HuH-7 (cell line): ENCODE data around the gene NAV2.

Source experiments
- DNase-seq: peaks from one replicate; pipeline ENCODE4 v3.0.0; 2011; ENCODE audit warnings: low spot score

Gene NAV2

GRCh38 chr11:20020716-20021115 is 308.1 kb downstream of the NAV2 start:
- no peak for DNase-seq

GRCh38 chr11:20021212-20021611 is 308.6 kb downstream of the NAV2 start:
- DNase-seq = no peak

- no peak for DNase-seq
Measured at GRCh38 chr11:20021771-20022362, 309.2 kb downstream of the NAV2 start.

- DNase-seq = peak; percentile 41
Measured at GRCh38 chr11:20022363-20023081, 309.9 kb downstream of the NAV2 start.

GRCh38 chr11:20023082-20023426 is 310.4 kb downstream of the NAV2 start:
- DNase-seq = no peak

- no peak for DNase-seq
Measured at GRCh38 chr11:20024172-20024935, 311.7 kb downstream of the NAV2 start.

- DNase-seq = no peak
Measured at GRCh38 chr11:20025332-20025840, 312.7 kb downstream of the NAV2 start.

- no peak for DNase-seq
Measured at GRCh38 chr11:20026629-20027555, 314.3 kb downstream of the NAV2 start.

GRCh38 chr11:20027556-20028013 is 314.9 kb downstream of the NAV2 start:
- no peak for DNase-seq

GRCh38 chr11:20029193-20029592 is 316.6 kb downstream of the NAV2 start:
- DNase-seq = no peak

GRCh38 chr11:20030472-20030871 is 317.8 kb downstream of the NAV2 start:
- DNase-seq = no peak

GRCh38 chr11:20031155-20032001 is 318.7 kb downstream of the NAV2 start:
- no peak for DNase-seq

GRCh38 chr11:20032127-20032526 is 319.5 kb downstream of the NAV2 start:
- no peak for DNase-seq

- DNase-seq = no peak
Measured at GRCh38 chr11:20032577-20033260, 320.1 kb downstream of the NAV2 start.

- DNase-seq = no peak
Measured at GRCh38 chr11:20033806-20034205, 321.2 kb downstream of the NAV2 start.

GRCh38 chr11:20034941-20035340 is 322.3 kb downstream of the NAV2 start:
- no peak for DNase-seq

GRCh38 chr11:20035375-20035700 is 322.7 kb downstream of the NAV2 start:
- DNase-seq = no peak

GRCh38 chr11:20035701-20036601 is 323.3 kb downstream of the NAV2 start:
- DNase-seq = no peak

GRCh38 chr11:20036626-20037335 is 324.1 kb downstream of the NAV2 start:
- DNase-seq = no peak
